HCT116 (cell line): ENCODE results near the gene SLC6A17.

ENCODE experiments used
- CTCF ChIP-seq, 3 experiments: fragments of 200-600 bp in 1 of 3; sonication (generic) in 1 of 3; IDR thresholded peaks in 2 of 3; conservative IDR thresholded peaks in 1 of 3; 2 replicates each; pipeline ENCODE4 v1.5.1; 2012 to 2017; ENCODE audit warnings: low read depth in 2 of 3, low read length in 2 of 3, antibody characterized with exemption in 1 of 3, borderline replicate concordance in 1 of 3, control low read depth in 1 of 3, mild to moderate bottlenecking in 1 of 3, mixed read lengths in 1 of 3, mixed run types in 1 of 3, moderate library complexity in 1 of 3; ENCODE audit not compliant: insufficient read depth in 1 of 3
- EGR1 ChIP-seq: IDR thresholded peaks from 2 replicates; pipeline ENCODE4 v1.6.1; 2012; ENCODE audit warnings: low read depth
- MAX ChIP-seq: IDR thresholded peaks from 2 replicates; pipeline ENCODE4 v1.6.1; 2012
- POLR2A ChIP-seq: IDR thresholded peaks from 2 replicates; pipeline ENCODE4 v1.7.0; 2011; ENCODE audit warnings: borderline replicate concordance; ENCODE audit not compliant: insufficient read depth, insufficient read length; ENCODE audit errors: extremely low read depth
- SRF ChIP-seq: IDR thresholded peaks from 2 replicates; pipeline ENCODE4 v1.6.1; 2012; ENCODE audit warnings: low read depth
- YY1 ChIP-seq: IDR thresholded peaks from 2 replicates; pipeline ENCODE4 v1.6.1; 2011; ENCODE audit warnings: low read length, low read depth, moderate library complexity, mild to moderate bottlenecking; ENCODE audit not compliant: insufficient replicate concordance; ENCODE audit errors: extremely low read depth

GRCh38 chr1:110250749-110251148 is 100.5 kb downstream of the SLC6A17 start:
- TF ChIP-seq SRF (no peak), POLR2A (no peak), YY1 (no peak), MAX (no peak), EGR1 (no peak), CTCF (IDR thresholded peaks at IDR 0.05 in 2 of 3, conservative IDR thresholded peaks at IDR 0.05 in 1 of 3; ENCODE audit: borderline replicate concordance in 1 of 3, insufficient read depth in 1 of 3, low read depth in 2 of 3, low read length in 2 of 3) (no peak)
